Measurements from ENCODE around the gene B2M. TPM values are rescaled to one million over a fixed set of nuclear protein-coding genes. Genes with fewer than 3 reads are reported as not detected.

Gene B2M
- total and polyA plus RNA-seq, 10 of the 15 experiments (the other 5 are each of a cell fraction or from before 2014, with no cell fraction given), result 2,901 to 22,794 (median 8,374) TPM

DNA sequence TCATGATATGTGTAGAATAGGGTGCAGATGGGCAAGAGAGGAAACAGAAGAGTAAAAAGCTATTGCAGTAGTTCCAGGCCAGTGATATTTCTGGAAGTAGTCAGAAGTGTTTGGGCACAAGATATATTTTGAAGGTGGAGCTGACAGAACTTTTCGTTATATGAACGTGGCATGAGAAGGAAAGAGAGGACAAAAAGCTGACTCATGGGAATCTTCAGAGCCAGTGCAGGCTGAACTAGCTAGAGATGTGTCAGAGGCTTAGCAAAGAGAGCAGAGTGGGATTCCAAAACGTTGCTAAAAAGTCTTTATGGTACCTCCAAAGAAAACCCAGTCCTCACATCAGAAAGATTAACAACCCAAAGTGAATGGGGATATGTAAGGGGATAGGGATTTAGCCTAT lies 53.7 kb downstream of the B2M start:
- ChIA-PET RAD21 (ENCODE audit: unreplicated experiment) (no interaction called here), CTCF (interaction anchor here (0.5 kb wide), 1 partner anchor 182 kb away, joined by 3 read pairs; no protein-coding TSS in a partner anchor), POLR2A (no interaction called here), SMC1A (ENCODE audit: uncharacterized antibody, unreplicated experiment) (no interaction called here)
- H3K27me3 ChIP-seq (replicated peaks in 1 of 2; ENCODE audit: control insufficient read depth in 2 of 2, insufficient read depth in 2 of 2, low read length in 1 of 2), result no peaks in the 10 kb centered on the region
- no peak overlapping the region for H3K4me3 ChIP-seq
- FAIRE-seq (no peak), ATAC-seq (no peak), DNase-seq (ENCODE audit: low read depth, low spot score) (no peak)
- H4K20me1 ChIP-seq (ENCODE audit: control insufficient read depth, insufficient read depth), result no peaks in the 10 kb centered on the region
- intact Hi-C loops (cut with micrococcal nuclease; ENCODE audit: unreplicated experiment) (no loop called here), in situ Hi-C loops (cut with MboI) (no loop called here)
- H3K4me2 ChIP-seq (ENCODE audit: control insufficient read depth, insufficient read depth), result no peak overlapping the region
- H2AFZ ChIP-seq (ENCODE audit: control insufficient read depth, low read depth, low read length), result no peak overlapping the region
- TF ChIP-seq PML (IDR thresholded peaks at IDR 0.05; ENCODE audit: low read length) (no peak), POLR2AphosphoS2 (IDR thresholded peaks at IDR 0.05; ENCODE audit: low read depth, low read length) (no peak), SMAD5 (IDR thresholded peaks at IDR 0.05; ENCODE audit: low read depth) (no peak), SIN3A (IDR thresholded peaks at IDR 0.05; ENCODE audit: low read depth, low read length) (no peak)
- no peaks in the 10 kb centered on the region; a peak in 1 of 4 replicates for H3K36me3 ChIP-seq (ENCODE audit: control insufficient read depth in 2 of 2, insufficient read depth in 2 of 2, low read length in 1 of 2)
- H3K9ac ChIP-seq (ENCODE audit: control insufficient read depth, insufficient read depth, low read length), result no peak overlapping the region
- WGBS (ENCODE audit: insufficient coverage, insufficient replicate concordance, low lambda C conversion rate, missing lambda C conversion rate), result 33% methylated on average over 3 of the region's 3 CpGs
- H3K79me2 ChIP-seq (ENCODE audit: control insufficient read depth, insufficient read depth, low read length), result no peaks in the 10 kb centered on the region
- no peaks in the 10 kb centered on the region; the same call in 2 of the 3 replicates for H3K9me3 ChIP-seq (replicated peaks; ENCODE audit: control insufficient read depth, insufficient read depth, low read length)
- H3K27ac ChIP-seq (ENCODE audit: control insufficient read depth, insufficient read depth), result no peak overlapping the region
- BruUV-seq (replicated peaks), result no TSS peak
- no peaks in the 10 kb centered on the region for H3K4me1 ChIP-seq (ENCODE audit: control insufficient read depth, insufficient read depth, low read length)

Small RNA genes within 50 kb of the gene (small RNA-seq; reads per million reads assigned to genes)
- not detected for gene RF00019

Other genes with a start within 250 kb of the B2M start
- 45.4 and 47.6 TPM in 2 replicates for gene EIF3J, start 174.4 kb upstream of the B2M start, total RNA-seq (2014; rRNA removed)
- 87.9 and 95.5 TPM in 2 replicates for gene EIF3J, start 174.4 kb upstream of the B2M start, total RNA-seq (2014; rRNA removed; fragmentation: Illumina TruSeq; extraction: Trizol)
- gene EIF3J, start 174.4 kb upstream of the B2M start, total RNA-seq (2021), result 96.2 and 101 TPM in 2 replicates
- gene EIF3J, start 174.4 kb upstream of the B2M start, polyA plus RNA-seq (2011; rRNA removed), result 91.0 and 119 TPM in 2 replicates
- 126 and 162 TPM in 2 replicates for gene EIF3J, start 174.4 kb upstream of the B2M start, polyA plus RNA-seq (2014; fragmentation: Illumina TruSeq; extraction: Trizol)
- gene EIF3J, start 174.4 kb upstream of the B2M start, polyA plus RNA-seq (2014; fragmentation: Nextera tagmentation; extraction: Ambion mirVana), result 10 to 100 TPM; 34.7 to 36.3 TPM
- gene EIF3J, start 174.4 kb upstream of the B2M start, polyA plus RNA-seq (2014; rRNA removed), result 56.2 and 75.7 TPM in 2 replicates
- 10 to 100 TPM; 48.6 to 52.5 TPM for gene EIF3J, start 174.4 kb upstream of the B2M start, polyA plus RNA-seq (2016; fragmentation: Nextera tagmentation; extraction: Ambion mirVana)
- 61.2 and 65.6 TPM in 2 replicates for gene SPG11, start 47.9 kb upstream of the B2M start, total RNA-seq (2014; rRNA removed)
- gene SPG11, start 47.9 kb upstream of the B2M start, total RNA-seq (2014; rRNA removed; fragmentation: Illumina TruSeq; extraction: Trizol), result 57.2 and 62.1 TPM in 2 replicates
- 59.2 and 59.3 TPM in 2 replicates for gene SPG11, start 47.9 kb upstream of the B2M start, total RNA-seq (2021)
- 78.0 and 85.1 TPM in 2 replicates for gene SPG11, start 47.9 kb upstream of the B2M start, polyA plus RNA-seq (2011; rRNA removed)
- 48.2 and 51.5 TPM in 2 replicates for gene SPG11, start 47.9 kb upstream of the B2M start, polyA plus RNA-seq (2014; fragmentation: Illumina TruSeq; extraction: Trizol)
- 10 to 100 TPM; 22.1 to 23.6 TPM for gene SPG11, start 47.9 kb upstream of the B2M start, polyA plus RNA-seq (2014; fragmentation: Nextera tagmentation; extraction: Ambion mirVana)
- 39.9 and 46.2 TPM in 2 replicates for gene SPG11, start 47.9 kb upstream of the B2M start, polyA plus RNA-seq (2014; rRNA removed)
- gene SPG11, start 47.9 kb upstream of the B2M start, polyA plus RNA-seq (2016; fragmentation: Nextera tagmentation; extraction: Ambion mirVana), result 10 to 100 TPM; 34.3 to 41.7 TPM
- gene PATL2, start 194 bp upstream of the B2M start, total RNA-seq (2014; rRNA removed), result 11.0 and 11.5 TPM in 2 replicates
- gene PATL2, start 194 bp upstream of the B2M start, total RNA-seq (2014; rRNA removed; fragmentation: Illumina TruSeq; extraction: Trizol), result 12.5 and 13.1 TPM in 2 replicates
- 10.7 and 11.5 TPM in 2 replicates for gene PATL2, start 194 bp upstream of the B2M start, total RNA-seq (2021)
- 13.5 and 14.8 TPM in 2 replicates for gene PATL2, start 194 bp upstream of the B2M start, polyA plus RNA-seq (2011; rRNA removed)
- 11.9 and 14.8 TPM in 2 replicates for gene PATL2, start 194 bp upstream of the B2M start, polyA plus RNA-seq (2014; fragmentation: Illumina TruSeq; extraction: Trizol)
- 10 to 100 TPM; 12.4 TPM for gene PATL2, start 194 bp upstream of the B2M start, polyA plus RNA-seq (2014; fragmentation: Nextera tagmentation; extraction: Ambion mirVana)
- 16.2 and 19.3 TPM in 2 replicates for gene PATL2, start 194 bp upstream of the B2M start, polyA plus RNA-seq (2014; rRNA removed)
- gene PATL2, start 194 bp upstream of the B2M start, polyA plus RNA-seq (2016; fragmentation: Nextera tagmentation; extraction: Ambion mirVana), result 1 to 10 TPM; 4.2 to 7.3 TPM
- 29.5 and 35.0 TPM in 2 replicates for gene TRIM69, start 25.0 kb downstream of the B2M start, total RNA-seq (2014; rRNA removed)
- gene TRIM69, start 25.0 kb downstream of the B2M start, total RNA-seq (2014; rRNA removed; fragmentation: Illumina TruSeq; extraction: Trizol), result 38.7 and 43.6 TPM in 2 replicates
- 48.8 and 50.7 TPM in 2 replicates for gene TRIM69, start 25.0 kb downstream of the B2M start, total RNA-seq (2021)
- gene TRIM69, start 25.0 kb downstream of the B2M start, polyA plus RNA-seq (2011; rRNA removed), result 52.7 and 73.6 TPM in 2 replicates
- gene TRIM69, start 25.0 kb downstream of the B2M start, polyA plus RNA-seq (2014; fragmentation: Illumina TruSeq; extraction: Trizol), result 46.8 and 57.8 TPM in 2 replicates
- 10 to 100 TPM; 11.2 to 20.4 TPM for gene TRIM69, start 25.0 kb downstream of the B2M start, polyA plus RNA-seq (2014; fragmentation: Nextera tagmentation; extraction: Ambion mirVana)
- 32.4 and 37.8 TPM in 2 replicates for gene TRIM69, start 25.0 kb downstream of the B2M start, polyA plus RNA-seq (2014; rRNA removed)
- 10 to 100 TPM; 36.9 to 44.9 TPM for gene TRIM69, start 25.0 kb downstream of the B2M start, polyA plus RNA-seq (2016; fragmentation: Nextera tagmentation; extraction: Ambion mirVana)
- gene TERB2, start 245.2 kb downstream of the B2M start, total RNA-seq (2014; rRNA removed), result not detected in 2 replicates
- not detected in 2 replicates for gene TERB2, start 245.2 kb downstream of the B2M start, total RNA-seq (2014; rRNA removed; fragmentation: Illumina TruSeq; extraction: Trizol)
- gene TERB2, start 245.2 kb downstream of the B2M start, total RNA-seq (2021), result not detected in 2 replicates
- gene TERB2, start 245.2 kb downstream of the B2M start, polyA plus RNA-seq (2011; rRNA removed), result not detected in 2 replicates
- gene TERB2, start 245.2 kb downstream of the B2M start, polyA plus RNA-seq (2014; fragmentation: Illumina TruSeq; extraction: Trizol), result not detected in 2 replicates
- gene TERB2, start 245.2 kb downstream of the B2M start, polyA plus RNA-seq (2014; fragmentation: Nextera tagmentation; extraction: Ambion mirVana), result not detected
- gene TERB2, start 245.2 kb downstream of the B2M start, polyA plus RNA-seq (2014; rRNA removed), result not detected in 2 replicates
- gene TERB2, start 245.2 kb downstream of the B2M start, polyA plus RNA-seq (2016; fragmentation: Nextera tagmentation; extraction: Ambion mirVana), result not detected